HCT116 (cell line): ENCODE measurements around the gene IFNL2. TPM values are rescaled to one million over a fixed set of nuclear protein-coding genes. Genes with fewer than 3 reads are reported as not detected.

ENCODE experiments used
- ATAC-seq: fragments of 200-7000 bp; cut with Tn5 transposase; 2 replicates; pipeline ENCODE4 v1.9.1; 2020; ENCODE audit warnings: mild to moderate bottlenecking, moderate library complexity
- BruUV-seq: library from RNA; stranded (reverse); fragments of 400-500 nt; replicated peaks from 2 replicates; lab custom pipeline; 2021; lab: Mats Ljungman, UMichigan
- CTCF ChIA-PET: fragments of 300-600 bp; sonication (Branson Sonifier 250); formaldehyde crosslinking; loops from one replicate; lab custom pipeline; 2021; ENCODE audit warnings: antibody characterized with exemption; lab: Charles Lee
- POLR2A ChIA-PET: fragments of 300-600, 350-600 bp; sonication (Branson Sonifier 250); formaldehyde crosslinking; loops from one replicate; lab custom pipeline; 2021; ENCODE audit warnings: antibody characterized with exemption; lab: Charles Lee
- RAD21 ChIA-PET, 2 experiments: fragments of 300-600 bp; sonication (Branson Sonifier 250); formaldehyde crosslinking; loops; one replicate each; lab custom pipeline; 2023; ENCODE audit warnings: low total read pairs in 2 of 2; ENCODE audit not compliant: uncharacterized antibody in 2 of 2, unreplicated experiment in 2 of 2, low non-redundant PET in 1 of 2; lab: Charles Lee
- DNase-seq: peaks from one replicate; pipeline ENCODE4 v3.0.0-alpha.2; 2010; ENCODE audit warnings: low read depth, low spot score
- H2AFZ ChIP-seq: fragments of 200-600 bp; shearing (Covaris generic), sonication (generic); 2 replicates; pipeline ENCODE4 v1.6.1; 2017; ENCODE audit warnings: low read depth, mixed run types, mixed read lengths, antibody characterized with exemption, low read length; ENCODE audit not compliant: poor library complexity, severe bottlenecking
- H3K27ac ChIP-seq: 2 replicates; pipeline ENCODE4 v1.5.1; 2012; ENCODE audit warnings: low read depth, low read length
- H3K27me3 ChIP-seq: fragments of 200-600 bp; sonication (generic); 2 replicates; pipeline ENCODE4 v1.6.1; 2016; ENCODE audit warnings: mixed run types, low read length, mixed read lengths; ENCODE audit not compliant: insufficient read depth
- H3K36me3 ChIP-seq, 2 experiments: fragments of 200-500 bp in 1 of 2; fragments of 200-600 bp in 1 of 2; sonication (Bioruptor generic) in 1 of 2; sonication (generic) in 1 of 2; 2 replicates each; pipeline versions ENCODE4 v1.5.1 to v1.6.1; 2014 to 2016; ENCODE audit warnings: low read length in 2 of 2, inconsistent platforms in 1 of 2, mixed read lengths in 1 of 2, mixed run types in 1 of 2; ENCODE audit not compliant: insufficient read depth in 2 of 2, control insufficient read depth in 1 of 2
- H3K4me1 ChIP-seq, 2 experiments: fragments of 200-600 bp in 1 of 2; sonication (generic) in 1 of 2; 2 replicates each; pipeline versions ENCODE4 v1.5.1 to v1.6.1; 2012 to 2017; ENCODE audit warnings: low read length in 2 of 2, inconsistent platforms in 1 of 2, mild to moderate bottlenecking in 1 of 2, mixed read lengths in 1 of 2, mixed run types in 1 of 2, moderate library complexity in 1 of 2; ENCODE audit not compliant: insufficient read depth in 2 of 2, control insufficient read depth in 1 of 2
- H3K4me2 ChIP-seq: fragments of 200-600 bp; sonication (generic); 2 replicates; pipeline ENCODE4 v1.6.1; 2017; ENCODE audit warnings: mixed run types, low read length, mixed read lengths
- H3K4me3 ChIP-seq, 2 experiments: fragments of 200-600 bp in 1 of 2; sonication (generic) in 1 of 2; replicated peaks in 1 of 2; 2 replicates each; pipeline ENCODE4 v1.5.1; 2011 to 2016; ENCODE audit warnings: low read length in 2 of 2, control low read depth in 1 of 2, low read depth in 1 of 2, mild to moderate bottlenecking in 1 of 2, mixed read lengths in 1 of 2, mixed run types in 1 of 2
- H3K79me2 ChIP-seq: fragments of 200-600 bp; sonication (generic); 2 replicates; pipeline ENCODE4 v1.6.1; 2017; ENCODE audit warnings: mild to moderate bottlenecking, mixed run types, low read length, moderate library complexity, mixed read lengths; ENCODE audit not compliant: insufficient read depth
- H3K9ac ChIP-seq: fragments of 200-600 bp; sonication (generic); 2 replicates; pipeline ENCODE4 v1.6.1; 2016; ENCODE audit warnings: low read length, mixed read lengths
- H3K9me2 ChIP-seq: fragments of 200-600 bp; sonication (generic), shearing (Covaris generic); 2 replicates; pipeline ENCODE4 v1.6.1; 2017; ENCODE audit warnings: mixed run types, mild to moderate bottlenecking, moderate library complexity; ENCODE audit not compliant: insufficient read depth
- H3K9me3 ChIP-seq, 2 experiments: fragments of 200-500 bp in 1 of 2; fragments of 200-600 bp in 1 of 2; sonication (Bioruptor generic) in 1 of 2; sonication (generic) in 1 of 2; 2 replicates each; pipeline ENCODE4 v1.6.1; 2014 to 2017; ENCODE audit warnings: low read length in 2 of 2, mixed read lengths in 2 of 2, inconsistent platforms in 1 of 2, low read depth in 1 of 2, mild to moderate bottlenecking in 1 of 2, mixed run types in 1 of 2, moderate library complexity in 1 of 2; ENCODE audit not compliant: control insufficient read depth in 1 of 2, insufficient read depth in 1 of 2
- H4K20me1 ChIP-seq: fragments of 200-600 bp; sonication (generic), shearing (Covaris generic); 2 replicates; pipeline ENCODE4 v1.6.1; 2017; ENCODE audit warnings: mixed run types, mild to moderate bottlenecking, moderate library complexity; ENCODE audit not compliant: insufficient read depth
- ATF3 ChIP-seq: IDR thresholded peaks from 2 replicates; pipeline ENCODE4 v1.6.1; 2012
- FOSL1 ChIP-seq: IDR thresholded peaks from 2 replicates; pipeline ENCODE4 v1.6.1; 2012; ENCODE audit warnings: low read depth
- JUND ChIP-seq: IDR thresholded peaks from 2 replicates; pipeline ENCODE4 v1.6.1; 2012
- MAX ChIP-seq: IDR thresholded peaks from 2 replicates; pipeline ENCODE4 v1.6.1; 2012
- REST ChIP-seq: IDR thresholded peaks from 2 replicates; pipeline ENCODE4 v1.6.1; 2012; ENCODE audit warnings: low read depth
- intact Hi-C: fragments of 100-400 bp; cut with micrococcal nuclease; formaldehyde crosslinking; loops from 2 replicates; pipeline ENCODE4 v1.10.0; 2022
- total RNA-seq: library from RNA; stranded (reverse); gene quantifications from one replicate; pipeline ENCODE4 v1.2.1, GENCODE V29; 2021; ENCODE audit not compliant: unreplicated experiment

Gene IFNL2
- total RNA-seq, 1 experiment from 2014 or later: not detected

GRCh38 chr19:39293394-39293793, 25.2 kb downstream of the IFNL2 start:
- intact Hi-C loops: no loop called here
- no peaks in the 10 kb centered on the region for H3K9me2 ChIP-seq
- H3K36me3 ChIP-seq: no peaks in the 10 kb centered on the region
- H3K27me3 ChIP-seq: no peaks in the 10 kb centered on the region
- no peaks in the 10 kb centered on the region for H3K9me3 ChIP-seq
- H3K27ac ChIP-seq: no peak overlapping the region
- no peak for ATAC-seq
- H3K4me2 ChIP-seq: peak overlapping the region; percentile 40; the same call in 1 of the 2 replicates
- CTCF ChIA-PET: no interaction called here
- no peak overlapping the region for H2AFZ ChIP-seq
- no peak overlapping the region for H3K4me3 ChIP-seq
- RAD21 ChIA-PET: no interaction called here
- H3K9ac ChIP-seq: no peak overlapping the region
- POLR2A ChIA-PET: no interaction called here
- peaks cover 2 to 12% of the 10 kb centered on the region in 2 experiments; a peak in 2 of 4 replicates for H3K4me1 ChIP-seq
- no peak for DNase-seq
- no peaks in the 10 kb centered on the region for H4K20me1 ChIP-seq
- TF ChIP-seq MAX (no peak), JUND (no peak), FOSL1 (no peak), ATF3 (no peak), REST (no peak)
- BruUV-seq: no TSS peak
- H3K79me2 ChIP-seq: no peaks in the 10 kb centered on the region
